B cell (primary cell): ENCODE measurements around the gene PDZD4. TPM values are rescaled to one million over a fixed set of nuclear protein-coding genes. Genes with fewer than 3 reads are reported as not detected.

ENCODE experiments used
- ATAC-seq: fragments of 200-7000 bp; cut with Tn5 transposase; one replicate; pipeline ENCODE4 v1.10.0; 2021; ENCODE audit warnings: low read depth, mild to moderate bottlenecking, moderate number of reproducible peaks, moderate library complexity
- CTCF ChIA-PET: fragments of 350-600 bp; sonication (Branson Sonifier 250); formaldehyde crosslinking; loops from one replicate; lab custom pipeline; 2021; ENCODE audit warnings: antibody characterized with exemption, inconsistent platforms; lab: Charles Lee
- POLR2A ChIA-PET: fragments of 350-600 bp; sonication (Branson Sonifier 250); formaldehyde crosslinking; loops from one replicate; lab custom pipeline; 2021; ENCODE audit warnings: antibody characterized with exemption; lab: Charles Lee
- DNase-seq: peaks from one replicate; pipeline ENCODE4 v3.0.0; 2013
- H2AFZ ChIP-seq: 2 replicates; pipeline ENCODE4 v1.6.1; 2012; ENCODE audit warnings: mild to moderate bottlenecking, low read depth, low read length; ENCODE audit not compliant: insufficient read depth, poor library complexity, severe bottlenecking
- H3K27ac ChIP-seq, 2 donors: 1 replicate in 1 of 2; 2 replicates in 1 of 2; pipeline ENCODE4 v1.5.1; 2012 to 2013; ENCODE audit warnings: low read length in 2 of 2, mild to moderate bottlenecking in 2 of 2, moderate library complexity in 1 of 2
- H3K27me3 ChIP-seq, 4 experiments: fragments of 200-600 bp in 1 of 4; sonication (generic) in 1 of 4; replicated peaks in 1 of 4; 1 replicate in 2 of 4; 2 replicates in 2 of 4; pipeline versions ENCODE4 v1.6.1 to v1.7.0; 2013 to 2016; ENCODE audit warnings: low read length in 3 of 4, mild to moderate bottlenecking in 2 of 4, mixed read lengths in 1 of 4, moderate library complexity in 1 of 4; ENCODE audit not compliant: insufficient read depth in 4 of 4, control insufficient read depth in 3 of 4; ENCODE audit errors: control extremely low read depth in 1 of 4
- H3K36me3 ChIP-seq, 2 experiments: replicated peaks in 1 of 2; 1 replicate in 1 of 2; 2 replicates in 1 of 2; pipeline versions ENCODE4 v1.6.1 to v1.7.1; 2013; ENCODE audit warnings: low read length in 1 of 2; ENCODE audit not compliant: insufficient read depth in 2 of 2, control insufficient read depth in 1 of 2; ENCODE audit errors: control extremely low read depth in 1 of 2, extremely low read depth in 1 of 2
- H3K4me1 ChIP-seq, 2 donors: fragments of 200-600 bp in 1 of 2; sonication (generic) in 1 of 2; 1 replicate in 1 of 2; 2 replicates in 1 of 2; pipeline versions ENCODE4 v1.5.1 to v1.6.1; 2013 to 2017; ENCODE audit warnings: low read length in 2 of 2; ENCODE audit not compliant: control insufficient read depth in 2 of 2, insufficient read depth in 2 of 2
- H3K4me2 ChIP-seq: replicated peaks from 2 replicates; pipeline ENCODE3; 2012; ENCODE audit warnings: mild to moderate bottlenecking, low read depth, low read length; ENCODE audit not compliant: poor library complexity, severe bottlenecking
- H3K4me3 ChIP-seq, 5 experiments: fragments of 200-600 bp in 1 of 5; sonication (generic) in 1 of 5; 1 replicate in 3 of 5; 2 replicates in 2 of 5; pipeline versions ENCODE4 v1.5.1 to v1.7.0; 2011 to 2016; ENCODE audit warnings: low read length in 4 of 5, mild to moderate bottlenecking in 4 of 5, low read depth in 2 of 5, control low read depth in 1 of 5, moderate library complexity in 1 of 5; ENCODE audit not compliant: insufficient read depth in 1 of 5; ENCODE audit errors: control extremely low read depth in 1 of 5, extremely low read depth in 1 of 5
- H3K79me2 ChIP-seq: fragments of 200-600 bp; sonication (generic); one replicate; pipeline ENCODE4 v1.6.0; 2016; ENCODE audit warnings: low read length; ENCODE audit not compliant: control insufficient read depth, insufficient read depth
- H3K9ac ChIP-seq: fragments of 200-600 bp; sonication (generic); 2 replicates; pipeline ENCODE4 v1.6.1; 2017; ENCODE audit warnings: mild to moderate bottlenecking, low read length, moderate library complexity
- H3K9me3 ChIP-seq, 3 donors: one replicate each; pipeline versions ENCODE4 v1.6.1 to v1.7.1; 2013; ENCODE audit warnings: low read length in 2 of 3; ENCODE audit not compliant: control insufficient read depth in 2 of 3, insufficient read depth in 1 of 3; ENCODE audit errors: control extremely low read depth in 1 of 3
- H4K20me1 ChIP-seq: 2 replicates; pipeline ENCODE4 v1.6.0; 2012; ENCODE audit warnings: mild to moderate bottlenecking, low read length; ENCODE audit not compliant: insufficient read depth, control insufficient read depth, poor library complexity, severe bottlenecking
- H3K27ac Mint-ChIP-seq: one replicate; pipeline ENCODE4 v1.8.0; 2021; ENCODE audit warnings: mixed read lengths
- H3K27me3 Mint-ChIP-seq: one replicate; pipeline ENCODE4 v1.8.0; 2021; ENCODE audit warnings: mixed read lengths
- H3K4me1 Mint-ChIP-seq: one replicate; pipeline ENCODE4 v1.8.0; 2021; ENCODE audit warnings: mixed read lengths
- H3K4me3 Mint-ChIP-seq: one replicate; pipeline ENCODE4 v1.8.0; 2021; ENCODE audit warnings: mixed read lengths
- H3K9me3 Mint-ChIP-seq: one replicate; pipeline ENCODE4 v1.8.0; 2022; ENCODE audit warnings: mixed read lengths; ENCODE audit not compliant: insufficient read depth
- EZH2 ChIP-seq: IDR thresholded peaks from 2 replicates; pipeline ENCODE4 v1.6.1; 2012; ENCODE audit warnings: borderline replicate concordance, low read depth, mild to moderate bottlenecking, moderate library complexity, low read length; ENCODE audit not compliant: insufficient read depth, poor library complexity, severe bottlenecking
- WGBS: methylation state at CpG from one replicate; pipeline ENCODE4 v1.1.5; 2013; ENCODE audit warnings: missing lambda C conversion rate; ENCODE audit not compliant: insufficient coverage; 5-methylcytosine and 5-hydroxymethylcytosine counted together
- intact Hi-C: fragments of 100-400 bp; cut with micrococcal nuclease; formaldehyde crosslinking; loops from one replicate; pipeline ENCODE4 v1.10.0; 2022
- polyA plus RNA-seq: library from polyadenylated mRNA; depleted of rRNA; stranded (reverse); fragments of >200 nt; gene quantifications from 2 replicates; pipeline ENCODE4 v1.2.3, GENCODE V29; 2012
- total RNA-seq, 2 donors: library from RNA; stranded (reverse); fragments of 120-200 nt in 1 of 2; gene quantifications; 1 replicate in 1 of 2; 2 replicates in 1 of 2; pipeline versions ENCODE4 v1.2.3 to v1.2.4, GENCODE V29; 2013 to 2022
- TF ChIP-seq, protein P1 (sequence below): fragments of 200-600 bp; IDR thresholded peaks from one replicate; pipeline ENCODE4 v1.8.0; 2022; ENCODE audit warnings: antibody characterized with exemption, mild to moderate bottlenecking

The PDZD4 gene
- total and polyA plus RNA-seq, 2 donors (not counting 1 experiment from before 2014, with no cell fraction given) = 0.36 TPM; not detected in 1

GRCh38 chrX:153873282-153874084 is 43.1 kb upstream of the PDZD4 start:
- Histone ChIP-seq H3K27me3 (peaks cover 0 to 21% (median 4%) of the 10 kb centered on the region in 4 experiments), H3K27ac (no peak overlapping the region), H3K9me3 (peaks cover 0 to 3% (median 0%) of the 10 kb centered on the region in 3 donors), H2AFZ (no peak overlapping the region), H3K36me3 (no peaks in the 10 kb centered on the region), H3K4me2 (no peak overlapping the region), H3K4me3 (no peak overlapping the region), H3K79me2 (no peaks in the 10 kb centered on the region), H4K20me1 (no peaks in the 10 kb centered on the region), H3K9ac (no peak overlapping the region), H3K4me1 (peaks cover 0 to 3% of the 10 kb centered on the region in 2 donors)
- no peak for TF ChIP-seq EZH2
- TF ChIP-seq, protein P1, sequence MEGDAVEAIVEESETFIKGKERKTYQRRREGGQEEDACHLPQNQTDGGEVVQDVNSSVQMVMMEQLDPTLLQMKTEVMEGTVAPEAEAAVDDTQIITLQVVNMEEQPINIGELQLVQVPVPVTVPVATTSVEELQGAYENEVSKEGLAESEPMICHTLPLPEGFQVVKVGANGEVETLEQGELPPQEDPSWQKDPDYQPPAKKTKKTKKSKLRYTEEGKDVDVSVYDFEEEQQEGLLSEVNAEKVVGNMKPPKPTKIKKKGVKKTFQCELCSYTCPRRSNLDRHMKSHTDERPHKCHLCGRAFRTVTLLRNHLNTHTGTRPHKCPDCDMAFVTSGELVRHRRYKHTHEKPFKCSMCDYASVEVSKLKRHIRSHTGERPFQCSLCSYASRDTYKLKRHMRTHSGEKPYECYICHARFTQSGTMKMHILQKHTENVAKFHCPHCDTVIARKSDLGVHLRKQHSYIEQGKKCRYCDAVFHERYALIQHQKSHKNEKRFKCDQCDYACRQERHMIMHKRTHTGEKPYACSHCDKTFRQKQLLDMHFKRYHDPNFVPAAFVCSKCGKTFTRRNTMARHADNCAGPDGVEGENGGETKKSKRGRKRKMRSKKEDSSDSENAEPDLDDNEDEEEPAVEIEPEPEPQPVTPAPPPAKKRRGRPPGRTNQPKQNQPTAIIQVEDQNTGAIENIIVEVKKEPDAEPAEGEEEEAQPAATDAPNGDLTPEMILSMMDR = no peak
- DNase-seq (no peak), ATAC-seq (no peak)
- intact Hi-C loops = no loop called here
- WGBS = 40% methylated on average over 3 of the region's 7 CpGs
- peaks cover 14% of the 10 kb centered on the region for H3K27me3 Mint-ChIP-seq
- no peaks in the 10 kb centered on the region for H3K9me3 Mint-ChIP-seq
- ChIA-PET POLR2A (no interaction called here), CTCF (no interaction called here)
- no peak overlapping the region for H3K27ac Mint-ChIP-seq
- H3K4me1 Mint-ChIP-seq = peaks cover 9% of the 10 kb centered on the region
- no peak overlapping the region for H3K4me3 Mint-ChIP-seq
